NK-92 treated with Interleukin-12 subunit alpha and Interleukin-12 subunit beta, amount 100 ng/mL, for 24 hours (cell line): ENCODE results near the gene MED4.
"Not testable (repeated sequence)": the region's sequence is repeated elsewhere in the genome, so short reads cannot be mapped to it uniquely, and the experiment has no call there.

ENCODE experiments used
- DNase-seq: peaks from one replicate; lab custom pipeline; 2025; lab: John Stamatoyannopoulos, UW

The MED4 gene

GRCh38 chr13:48093588-48093987, 1.3 kb downstream of the MED4 start:
- no peak for DNase-seq

GRCh38 chr13:48086272-48086671, 8.6 kb downstream of the MED4 start:
- DNase-seq: no peak

- DNase-seq: no peak
Measured at GRCh38 chr13:48081739-48082138, 13.2 kb downstream of the MED4 start.

GRCh38 chr13:48078251-48078656, 16.6 kb downstream of the MED4 start:
- DNase-seq: no peak

GRCh38 chr13:48074006-48074405, 20.9 kb downstream of the MED4 start:
- no peak for DNase-seq

- no peak for DNase-seq
Measured at GRCh38 chr13:48072787-48073186, 22.1 kb downstream of the MED4 start.

GRCh38 chr13:48072304-48072703, 22.6 kb downstream of the MED4 start:
- DNase-seq: no peak

- DNase-seq: no peak
Measured at GRCh38 chr13:48070942-48071341, 24.0 kb downstream of the MED4 start.

- no peak for DNase-seq
Measured at GRCh38 chr13:48069573-48069972, 25.3 kb downstream of the MED4 start.

GRCh38 chr13:48068952-48069351, 26.0 kb downstream of the MED4 start:
- no peak for DNase-seq

- no peak for DNase-seq
Measured at GRCh38 chr13:48068036-48068435, 26.9 kb downstream of the MED4 start.

GRCh38 chr13:48066310-48066989, 28.5 kb downstream of the MED4 start:
- no peak for DNase-seq

GRCh38 chr13:48059951-48060350, 35.0 kb downstream of the MED4 start:
- DNase-seq: not testable (repeated sequence)

- not testable (repeated sequence) for DNase-seq
Measured at GRCh38 chr13:48058536-48058935, 36.4 kb downstream of the MED4 start.

- DNase-seq: no peak
Measured at GRCh38 chr13:48055712-48056111, 39.2 kb downstream of the MED4 start.

GRCh38 chr13:48054601-48055000, 40.3 kb downstream of the MED4 start:
- DNase-seq: no peak

GRCh38 chr13:48050550-48050949, 44.4 kb downstream of the MED4 start:
- no peak for DNase-seq

- no peak for DNase-seq
Measured at GRCh38 chr13:48043789-48044503, 51.0 kb downstream of the MED4 start.

- DNase-seq: no peak
Measured at GRCh38 chr13:48042894-48043293, 52.0 kb downstream of the MED4 start.

GRCh38 chr13:48040896-48041295, 54.0 kb downstream of the MED4 start:
- no peak for DNase-seq

GRCh38 chr13:48040049-48040448, 54.9 kb downstream of the MED4 start:
- no peak for DNase-seq

GRCh38 chr13:48038761-48039160, 56.1 kb downstream of the MED4 start:
- no peak for DNase-seq

- peak; percentile 91 for DNase-seq
Measured at GRCh38 chr13:48037346-48038173, 57.3 kb downstream of the MED4 start, which contains the start of gene NUDT15. TSS of gene NUDT15 (plus strand) at chr13:48037726. CDS start at chr13:48037747, 21 bp downstream.
